ENCODE data around the gene SEMA4B. TPM values are rescaled to one million over a fixed set of nuclear protein-coding genes. Genes with fewer than 3 reads are reported as not detected.
"Not testable (repeated sequence)": the region's sequence is repeated elsewhere in the genome, so short reads cannot be mapped to it uniquely, and the experiment has no call there.

SEMA4B gene
- total and polyA plus RNA-seq, 2 experiments from 2014 or later, result 16.7 to 48.2 TPM

DNA sequence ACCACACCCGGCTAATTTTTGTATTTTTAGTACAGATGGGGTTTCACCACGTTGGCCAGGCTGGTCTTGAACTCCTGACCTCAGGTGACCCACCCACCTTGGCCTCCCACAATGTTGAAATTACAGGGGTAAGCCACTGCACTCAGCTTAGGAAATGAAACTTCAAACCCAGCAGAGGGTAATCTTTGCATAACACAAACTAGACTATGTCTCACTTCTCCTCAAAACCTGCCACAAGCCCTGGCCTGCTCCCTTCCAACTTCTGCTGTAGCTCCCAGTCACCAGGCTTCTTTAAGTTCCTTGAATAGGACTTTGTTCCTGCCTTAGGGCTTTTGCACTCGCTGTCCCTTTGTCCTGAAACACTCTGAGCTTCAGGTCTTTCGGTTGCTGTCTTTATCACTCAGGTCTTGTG is 39.2 kb upstream of the SEMA4B start (continued):
- TF ChIP-seq ZNF114 (CRISPR knock-in tag; IDR thresholded peaks at IDR 0.05), result no peak
- no peak for TF ChIP-seq STAT1 (IDR thresholded peaks at IDR 0.05; ENCODE audit: unreplicated experiment)
- TF ChIP-seq, protein P1, sequence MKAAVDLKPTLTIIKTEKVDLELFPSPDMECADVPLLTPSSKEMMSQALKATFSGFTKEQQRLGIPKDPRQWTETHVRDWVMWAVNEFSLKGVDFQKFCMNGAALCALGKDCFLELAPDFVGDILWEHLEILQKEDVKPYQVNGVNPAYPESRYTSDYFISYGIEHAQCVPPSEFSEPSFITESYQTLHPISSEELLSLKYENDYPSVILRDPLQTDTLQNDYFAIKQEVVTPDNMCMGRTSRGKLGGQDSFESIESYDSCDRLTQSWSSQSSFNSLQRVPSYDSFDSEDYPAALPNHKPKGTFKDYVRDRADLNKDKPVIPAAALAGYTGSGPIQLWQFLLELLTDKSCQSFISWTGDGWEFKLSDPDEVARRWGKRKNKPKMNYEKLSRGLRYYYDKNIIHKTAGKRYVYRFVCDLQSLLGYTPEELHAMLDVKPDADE (IDR thresholded peaks at IDR 0.05), result no peak
- no peak for TF ChIP-seq CREB1 (CRISPR knock-in tag; IDR thresholded peaks at IDR 0.05; ENCODE audit: low read depth)
- no peak for TF ChIP-seq POLR2AphosphoS5 (IDR thresholded peaks at IDR 0.05; ENCODE audit: low read depth)
- TF ChIP-seq EZH2 (IDR thresholded peaks at IDR 0.05; ENCODE audit: low read depth, unreplicated experiment), result no peak
- TF ChIP-seq ZNF331 (CRISPR knock-in tag; IDR thresholded peaks at IDR 0.05; ENCODE audit: low read depth), result no peak
- TF ChIP-seq, protein P2, sequence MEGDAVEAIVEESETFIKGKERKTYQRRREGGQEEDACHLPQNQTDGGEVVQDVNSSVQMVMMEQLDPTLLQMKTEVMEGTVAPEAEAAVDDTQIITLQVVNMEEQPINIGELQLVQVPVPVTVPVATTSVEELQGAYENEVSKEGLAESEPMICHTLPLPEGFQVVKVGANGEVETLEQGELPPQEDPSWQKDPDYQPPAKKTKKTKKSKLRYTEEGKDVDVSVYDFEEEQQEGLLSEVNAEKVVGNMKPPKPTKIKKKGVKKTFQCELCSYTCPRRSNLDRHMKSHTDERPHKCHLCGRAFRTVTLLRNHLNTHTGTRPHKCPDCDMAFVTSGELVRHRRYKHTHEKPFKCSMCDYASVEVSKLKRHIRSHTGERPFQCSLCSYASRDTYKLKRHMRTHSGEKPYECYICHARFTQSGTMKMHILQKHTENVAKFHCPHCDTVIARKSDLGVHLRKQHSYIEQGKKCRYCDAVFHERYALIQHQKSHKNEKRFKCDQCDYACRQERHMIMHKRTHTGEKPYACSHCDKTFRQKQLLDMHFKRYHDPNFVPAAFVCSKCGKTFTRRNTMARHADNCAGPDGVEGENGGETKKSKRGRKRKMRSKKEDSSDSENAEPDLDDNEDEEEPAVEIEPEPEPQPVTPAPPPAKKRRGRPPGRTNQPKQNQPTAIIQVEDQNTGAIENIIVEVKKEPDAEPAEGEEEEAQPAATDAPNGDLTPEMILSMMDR (conservative IDR thresholded peaks at IDR 0.05; ENCODE audit: low read depth in 2 of 2), result no peak
- no peak for TF ChIP-seq JUNB (IDR thresholded peaks at IDR 0.05; ENCODE audit: unreplicated experiment)
- TF ChIP-seq NANOG (IDR thresholded peaks at IDR 0.05; ENCODE audit: borderline replicate concordance), result no peak
- no peak for TF ChIP-seq EZH2phosphoT487 (IDR thresholded peaks at IDR 0.05; ENCODE audit: unreplicated experiment)
- TF ChIP-seq, protein P3, sequence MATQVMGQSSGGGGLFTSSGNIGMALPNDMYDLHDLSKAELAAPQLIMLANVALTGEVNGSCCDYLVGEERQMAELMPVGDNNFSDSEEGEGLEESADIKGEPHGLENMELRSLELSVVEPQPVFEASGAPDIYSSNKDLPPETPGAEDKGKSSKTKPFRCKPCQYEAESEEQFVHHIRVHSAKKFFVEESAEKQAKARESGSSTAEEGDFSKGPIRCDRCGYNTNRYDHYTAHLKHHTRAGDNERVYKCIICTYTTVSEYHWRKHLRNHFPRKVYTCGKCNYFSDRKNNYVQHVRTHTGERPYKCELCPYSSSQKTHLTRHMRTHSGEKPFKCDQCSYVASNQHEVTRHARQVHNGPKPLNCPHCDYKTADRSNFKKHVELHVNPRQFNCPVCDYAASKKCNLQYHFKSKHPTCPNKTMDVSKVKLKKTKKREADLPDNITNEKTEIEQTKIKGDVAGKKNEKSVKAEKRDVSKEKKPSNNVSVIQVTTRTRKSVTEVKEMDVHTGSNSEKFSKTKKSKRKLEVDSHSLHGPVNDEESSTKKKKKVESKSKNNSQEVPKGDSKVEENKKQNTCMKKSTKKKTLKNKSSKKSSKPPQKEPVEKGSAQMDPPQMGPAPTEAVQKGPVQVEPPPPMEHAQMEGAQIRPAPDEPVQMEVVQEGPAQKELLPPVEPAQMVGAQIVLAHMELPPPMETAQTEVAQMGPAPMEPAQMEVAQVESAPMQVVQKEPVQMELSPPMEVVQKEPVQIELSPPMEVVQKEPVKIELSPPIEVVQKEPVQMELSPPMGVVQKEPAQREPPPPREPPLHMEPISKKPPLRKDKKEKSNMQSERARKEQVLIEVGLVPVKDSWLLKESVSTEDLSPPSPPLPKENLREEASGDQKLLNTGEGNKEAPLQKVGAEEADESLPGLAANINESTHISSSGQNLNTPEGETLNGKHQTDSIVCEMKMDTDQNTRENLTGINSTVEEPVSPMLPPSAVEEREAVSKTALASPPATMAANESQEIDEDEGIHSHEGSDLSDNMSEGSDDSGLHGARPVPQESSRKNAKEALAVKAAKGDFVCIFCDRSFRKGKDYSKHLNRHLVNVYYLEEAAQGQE (IDR thresholded peaks at IDR 0.05; ENCODE audit: unreplicated experiment), result no peak

DNA sequence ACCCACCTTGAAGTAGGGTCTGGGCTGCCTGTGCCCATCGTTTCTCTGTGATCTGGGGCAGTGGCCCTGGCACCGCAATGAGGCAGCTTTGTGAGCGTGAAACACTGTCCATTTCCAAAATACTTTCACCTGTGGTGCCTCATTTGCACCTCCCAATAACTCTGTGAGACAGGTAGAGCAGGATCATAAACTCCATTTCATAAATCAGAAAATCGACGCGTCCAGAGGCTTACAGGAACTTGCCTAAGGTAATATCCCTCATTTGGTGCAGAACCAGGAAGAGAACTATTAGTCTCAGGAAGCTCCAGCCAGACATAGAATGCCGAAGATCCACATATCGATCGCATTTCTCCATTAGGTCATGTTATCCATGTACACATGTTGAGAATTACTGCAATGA is 38.2 kb upstream of the SEMA4B start:
- TF ChIP-seq NANOG (IDR thresholded peaks at IDR 0.05; ENCODE audit: borderline replicate concordance), result no peak
- DNase-seq (ENCODE audit: low spot score), result no peak
- no peak for ATAC-seq
- no peak overlapping the region for H3K4me3 Mint-ChIP-seq
- H3K27me3 Mint-ChIP-seq (ENCODE audit: insufficient read depth, low read depth, poor library complexity), result peaks cover 16% of the 10 kb centered on the region
- Histone ChIP-seq H3K4me3 (no peak overlapping the region), H4K20me1 (replicated peaks; ENCODE audit: insufficient read depth) (no peaks in the 10 kb centered on the region), H3K27ac (ENCODE audit: low read depth) (no peak overlapping the region), H2AFZ (no peak overlapping the region), H3K4me2 (no peak overlapping the region), H3K27me3 (ENCODE audit: insufficient read depth) (no peaks in the 10 kb centered on the region), H3F3A (replicated peaks; ENCODE audit: low read depth) (no peaks in the 10 kb centered on the region), H3K79me2 (replicated peaks; ENCODE audit: insufficient read depth) (no peaks in the 10 kb centered on the region), H3K9me2 (ENCODE audit: insufficient read depth) (no peaks in the 10 kb centered on the region), H3K4me1 (ENCODE audit: insufficient read depth) (peaks cover 11% of the 10 kb centered on the region), H3K36me3 (ENCODE audit: insufficient read depth) (no peaks in the 10 kb centered on the region)
- H3K4me1 Mint-ChIP-seq, result peaks cover 38% of the 10 kb centered on the region
- H3K9me3 Mint-ChIP-seq, result no peaks in the 10 kb centered on the region
- H3K27ac Mint-ChIP-seq, result no peak overlapping the region
- H3K36me3 Mint-ChIP-seq (ENCODE audit: low read depth), result no peaks in the 10 kb centered on the region

DNA sequence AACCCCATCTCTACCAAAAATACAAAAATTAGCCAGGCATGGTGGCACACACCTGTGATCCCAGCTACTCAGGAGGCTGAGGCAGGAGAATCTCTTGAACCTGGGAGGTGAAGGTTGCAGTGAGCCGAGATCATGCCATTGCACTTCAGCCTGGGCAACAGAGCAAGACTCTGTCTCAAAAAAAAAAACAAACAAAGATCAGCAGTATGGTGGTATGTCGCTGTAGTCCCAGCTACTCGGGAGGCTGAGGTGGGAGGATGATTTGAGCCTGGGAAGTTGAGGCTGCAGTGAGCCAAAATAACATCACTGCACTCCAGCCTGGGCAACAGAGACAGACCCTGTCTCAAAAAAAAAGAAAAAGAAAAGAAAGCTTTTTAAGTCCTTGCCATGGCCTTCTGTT is 36.9 kb upstream of the SEMA4B start:
- Mint-ChIP-seq H3K27me3 (ENCODE audit: insufficient read depth, low read depth, poor library complexity) (peaks cover 10% of the 10 kb centered on the region), H3K4me1 (peaks cover 28% of the 10 kb centered on the region)
- H3K27ac Mint-ChIP-seq; H2AFZ ChIP-seq; H3K27ac ChIP-seq (ENCODE audit: low read depth); H3K4me2 ChIP-seq; H3K9me2 ChIP-seq (ENCODE audit: insufficient read depth); H4K20me1 ChIP-seq (replicated peaks; ENCODE audit: insufficient read depth); H3K4me3 Mint-ChIP-seq; H3K27me3 ChIP-seq (ENCODE audit: insufficient read depth); H3K36me3 Mint-ChIP-seq (ENCODE audit: low read depth); ATAC-seq; H3K9me3 Mint-ChIP-seq; DNase-seq (ENCODE audit: low spot score); H3K79me2 ChIP-seq (replicated peaks; ENCODE audit: insufficient read depth); H3K4me3 ChIP-seq; H3K36me3 ChIP-seq (ENCODE audit: insufficient read depth); H3F3A ChIP-seq (replicated peaks; ENCODE audit: low read depth): not testable (repeated sequence)
- peaks cover 11% of the 10 kb centered on the region for H3K4me1 ChIP-seq (ENCODE audit: insufficient read depth)

Measured in GM23338 (cell line).